Aorta (tissue), 5 donors: ENCODE results near the gene ACAP3. TPM values are rescaled to one million over a fixed set of nuclear protein-coding genes. Genes with fewer than 3 reads are reported as not detected.

ENCODE experiments used
- ATAC-seq: fragments of 200-7000 bp; cut with Tn5 transposase; one replicate; pipeline ENCODE4 v1.9.1; 2022; ENCODE audit warnings: moderate library complexity; ENCODE audit not compliant: low FRiP score
- DNase-seq, 2 donors: peaks; one replicate each; pipeline ENCODE4 v3.0.0-alpha.2; 2020
- H3K27ac ChIP-seq, 2 donors: one replicate each; pipeline ENCODE4 v1.5.1; 2013; ENCODE audit warnings: low read length in 2 of 2, mild to moderate bottlenecking in 2 of 2, moderate library complexity in 2 of 2, control low read depth in 1 of 2, inconsistent platforms in 1 of 2, low read depth in 1 of 2
- H3K27me3 ChIP-seq, 2 donors: one replicate each; pipeline ENCODE4 v1.6.1; 2013; ENCODE audit warnings: control low read depth in 1 of 2, low read length in 1 of 2, mild to moderate bottlenecking in 1 of 2, moderate library complexity in 1 of 2; ENCODE audit not compliant: insufficient read depth in 2 of 2, control insufficient read depth in 1 of 2
- H3K36me3 ChIP-seq, 2 donors: one replicate each; pipeline ENCODE4 v1.6.1; 2013; ENCODE audit warnings: control low read depth in 1 of 2, low read length in 1 of 2, mild to moderate bottlenecking in 1 of 2; ENCODE audit not compliant: insufficient read depth in 2 of 2, control insufficient read depth in 1 of 2
- H3K4me1 ChIP-seq, 2 donors: one replicate each; pipeline ENCODE4 v1.6.1; 2013; ENCODE audit warnings: low read length in 2 of 2, control low read depth in 1 of 2, mild to moderate bottlenecking in 1 of 2, moderate library complexity in 1 of 2; ENCODE audit not compliant: insufficient read depth in 2 of 2, control insufficient read depth in 1 of 2
- H3K4me3 ChIP-seq, 2 donors: one replicate each; pipeline ENCODE4 v1.5.1; 2013; ENCODE audit warnings: low read length in 2 of 2, control low read depth in 1 of 2, mild to moderate bottlenecking in 1 of 2
- H3K9me3 ChIP-seq: one replicate; pipeline ENCODE4 v1.6.1; 2013; ENCODE audit warnings: mild to moderate bottlenecking, low read length; ENCODE audit not compliant: control insufficient read depth
- WGBS, 2 donors: extraction: QIAGEN DNeasy Blood & Tissue Kit; methylation state at CpG; one replicate each; pipeline ENCODE4 v1.1.7; 2013; 5-methylcytosine and 5-hydroxymethylcytosine counted together
- intact Hi-C, 2 donors: fragments of 100-400 bp; cut with DNase I; formaldehyde crosslinking; loops; one replicate each; pipeline versions ENCODE4 v1.14.2 to v1.15.0; 2022
- microRNA-seq, 2 donors: library from miRNA; unstranded; fragments of <30 nt; microRNA quantifications; one replicate each; pipeline ENCODE4 v1.2.0, GENCODE V29; 2020
- polyA plus RNA-seq, 2 donors: library from polyadenylated mRNA; stranded (reverse); fragments of 200-250 nt; gene quantifications; one replicate each; pipeline ENCODE4 v1.2.3, GENCODE V29; 2013
- total RNA-seq, 2 donors: library from RNA; stranded (reverse); fragmentation: NEBNext Ultra II Directional; extraction: Animal tissue kit (Norgen Biotek cat#: 25700); gene quantifications; one replicate each; pipeline ENCODE4 v1.2.1, GENCODE V29; 2021
- donor health status: healthy with polysubstance abuse.
- donor health status: Bipolar disorder and iron deficiency.
- donor health status: DM: no; HTN: no; CAD: no.
- donor health status: DM: no; HTN: no; CAD: no.
- donor health status: DM: yes; HTN: yes; CAD: no.

Gene ACAP3
- total and polyA plus RNA-seq, 4 donors: 10.6 to 69.2 (median 44.4) TPM

DNA sequence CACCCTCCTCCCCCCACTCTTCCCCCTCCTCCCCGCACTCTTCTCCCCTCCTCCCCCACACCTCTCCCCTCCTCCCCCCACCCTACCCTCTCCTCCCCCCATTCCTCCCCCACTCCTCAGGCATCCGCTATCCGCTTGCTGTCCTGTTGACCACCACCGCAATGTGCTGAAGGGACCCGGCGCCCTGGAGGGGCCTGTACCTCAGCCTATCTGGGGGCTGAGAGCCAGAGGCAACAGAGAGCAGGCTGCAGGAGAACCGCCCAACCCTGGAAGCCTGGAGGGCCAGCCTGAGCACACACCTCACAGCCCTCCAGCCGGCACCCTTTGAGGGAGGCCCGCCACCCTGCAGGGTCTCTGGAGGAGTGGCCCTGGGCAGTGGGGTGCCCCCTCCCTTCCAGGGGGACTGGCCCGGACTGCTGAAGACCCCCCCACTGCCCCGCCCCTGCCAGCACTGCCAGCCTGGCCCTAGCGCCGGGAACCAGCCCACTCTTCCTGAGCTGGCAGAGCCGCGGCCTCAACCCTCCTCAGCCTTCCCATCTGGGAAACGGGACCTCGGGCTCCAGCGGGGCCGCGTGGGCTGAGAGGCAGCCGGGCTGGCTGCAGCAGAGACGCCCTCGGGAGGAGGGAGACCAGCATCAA is 62.4 kb downstream of the ACAP3 start:
- Histone ChIP-seq H3K4me3 (no peak overlapping the region), H3K27ac (no peak overlapping the region), H3K36me3 (no peaks in the 10 kb centered on the region), H3K27me3 (no peaks in the 10 kb centered on the region), H3K4me1 (no peaks in the 10 kb centered on the region), H3K9me3 (no peaks in the 10 kb centered on the region)
- WGBS, 2 donors: 55 to 63% methylated on average over 19 to 23 of the region's 23 CpGs
- DNase-seq: no peak
- ATAC-seq: no peak
- intact Hi-C loops: no loop called here

DNA sequence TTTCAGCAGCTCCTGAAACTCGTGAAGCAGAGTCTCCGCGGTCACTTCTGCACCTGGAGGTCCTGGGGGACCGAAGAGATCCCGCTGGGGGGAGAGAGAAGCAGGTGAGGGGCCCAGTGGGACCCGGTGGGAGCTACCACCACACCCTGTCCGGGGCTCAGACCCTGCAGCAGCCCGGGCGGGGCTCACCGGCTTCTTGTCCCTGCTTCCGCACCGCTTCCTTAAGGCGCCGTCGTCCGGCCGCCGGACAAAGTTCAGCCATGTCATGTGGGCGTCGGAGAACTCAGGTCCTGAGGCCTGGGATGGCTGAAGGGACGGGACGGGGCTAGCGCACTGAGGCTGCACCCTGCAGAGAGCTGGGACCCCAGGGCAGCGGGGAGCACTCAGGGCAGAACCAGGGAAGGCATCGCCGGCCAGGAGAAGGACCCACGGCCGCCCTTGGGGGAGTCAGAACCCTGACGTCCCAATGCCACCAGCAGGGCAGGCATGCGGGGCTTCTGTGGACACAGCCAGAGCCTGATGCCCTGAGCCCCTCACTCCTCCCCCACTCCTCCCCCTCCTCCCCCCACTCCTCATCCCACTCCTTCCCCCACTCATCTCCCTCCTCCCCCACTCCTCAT is 63.4 kb downstream of the ACAP3 start:
- H3K36me3 ChIP-seq: no peaks in the 10 kb centered on the region
- H3K27ac ChIP-seq: no peak overlapping the region
- H3K4me1 ChIP-seq: no peaks in the 10 kb centered on the region
- intact Hi-C loops: no loop called here
- DNase-seq: no peak
- no peaks in the 10 kb centered on the region for H3K9me3 ChIP-seq
- no peak overlapping the region for H3K4me3 ChIP-seq
- no peak for ATAC-seq
- WGBS, 2 donors: 82 to 91% methylated on average over 29 to 30 of the region's 30 CpGs
- H3K27me3 ChIP-seq: no peaks in the 10 kb centered on the region

DNA sequence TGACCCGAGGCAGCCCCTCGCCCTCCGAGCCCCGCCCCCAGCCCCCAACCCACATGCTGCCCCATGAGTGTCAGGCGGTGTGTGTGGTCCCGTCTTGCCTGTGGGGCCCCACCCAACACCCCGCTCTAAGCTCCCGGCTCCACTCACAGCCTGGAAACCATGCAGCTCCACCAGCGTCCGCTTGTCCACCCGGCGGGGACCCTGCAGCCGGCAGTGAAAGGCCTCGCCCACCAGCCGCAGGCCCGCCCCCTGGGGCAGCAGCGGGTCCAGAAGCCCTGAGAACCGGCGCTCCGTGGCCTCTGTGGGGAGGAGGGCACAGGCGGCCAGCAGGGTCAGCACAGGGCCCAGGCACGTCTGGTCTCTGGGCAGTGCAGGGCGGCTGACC is 63.9 kb downstream of the ACAP3 start:
- no peak overlapping the region for H3K27ac ChIP-seq
- no peaks in the 10 kb centered on the region for H3K36me3 ChIP-seq
- no peaks in the 10 kb centered on the region for H3K4me1 ChIP-seq
- intact Hi-C loops: no loop called here
- 75 to 82% methylated on average over 22 to 23 of the region's 23 CpGs for WGBS, 2 donors
- DNase-seq (no peak), ATAC-seq (no peak)
- H3K27me3 ChIP-seq: no peaks in the 10 kb centered on the region
- no peak overlapping the region for H3K4me3 ChIP-seq
- H3K9me3 ChIP-seq: no peaks in the 10 kb centered on the region

DNA sequence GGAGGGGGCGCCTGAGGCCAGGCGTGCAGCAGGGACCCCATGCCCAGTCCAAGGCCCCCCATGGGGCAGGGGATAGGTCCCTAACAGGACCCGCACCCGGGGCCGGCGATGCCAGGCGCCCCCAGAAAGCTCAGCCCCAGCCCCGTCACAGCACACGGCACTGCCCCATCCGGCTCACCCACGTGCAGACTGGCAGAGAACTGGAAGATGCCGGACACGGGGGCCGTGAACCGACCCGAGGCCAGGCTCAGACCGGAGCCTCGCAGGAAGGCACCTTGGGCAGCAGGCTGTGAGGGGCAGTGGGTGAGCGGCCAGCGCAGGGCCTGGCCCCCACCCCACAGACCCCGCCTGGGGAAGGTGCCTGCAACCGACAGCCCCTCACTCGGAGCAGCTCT is 64.5 kb downstream of the ACAP3 start:
- no peak overlapping the region for H3K27ac ChIP-seq
- no peaks in the 10 kb centered on the region for H3K9me3 ChIP-seq
- intact Hi-C loops: no loop called here
- no peaks in the 10 kb centered on the region for H3K4me1 ChIP-seq
- DNase-seq: no peak
- WGBS, 2 donors: 92 to 96% methylated on average over 17 to 23 of the region's 23 CpGs
- H3K36me3 ChIP-seq: no peaks in the 10 kb centered on the region
- no peaks in the 10 kb centered on the region for H3K27me3 ChIP-seq
- no peak for ATAC-seq
- H3K4me3 ChIP-seq: no peak overlapping the region

DNA sequence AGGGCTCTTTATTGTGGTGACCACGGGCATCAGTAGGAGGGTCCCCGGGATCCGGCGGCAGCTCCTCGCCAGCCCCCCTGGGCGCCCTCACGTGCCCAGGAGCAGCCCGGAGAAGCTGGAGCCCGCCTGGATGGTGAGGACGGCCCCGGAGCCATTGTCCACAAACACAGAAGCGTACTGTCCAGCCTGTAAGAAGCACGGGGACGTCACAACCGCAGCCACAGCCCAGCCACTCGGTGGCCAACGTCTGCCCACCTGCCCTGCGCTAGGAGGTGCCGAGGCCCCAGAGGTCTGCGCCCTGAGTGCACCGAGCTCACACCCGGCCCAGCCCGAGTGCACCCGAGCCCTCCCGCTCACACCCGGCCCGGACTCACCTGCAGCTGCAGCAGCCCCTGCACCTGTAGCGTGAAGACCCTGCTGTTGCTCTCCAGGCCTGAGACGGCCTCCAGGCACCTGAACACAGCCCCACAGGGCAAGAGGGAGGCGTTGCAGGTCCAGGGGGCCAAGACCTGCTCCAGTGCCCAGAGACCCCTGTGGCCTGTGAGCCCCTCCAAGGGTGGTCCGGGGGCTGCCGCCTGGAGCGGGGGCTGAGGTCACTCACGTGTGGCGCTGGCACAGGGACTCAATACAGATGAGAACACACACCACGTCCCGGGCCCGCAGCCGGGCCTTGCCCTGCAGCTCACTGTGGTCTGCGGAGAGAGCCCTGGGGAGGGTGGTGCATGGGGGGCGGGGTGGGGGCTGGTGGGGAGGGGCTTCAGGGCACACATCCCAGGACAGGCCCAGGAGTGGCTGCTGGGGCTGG is 65.1 kb downstream of the ACAP3 start:
- H3K27me3 ChIP-seq: no peaks in the 10 kb centered on the region
- intact Hi-C loops: no loop called here

More for the DNA sequence above, 65.1 kb downstream of the ACAP3 start:
- WGBS, 2 donors: 90 to 92% methylated on average over 39 to 41 of the region's 41 CpGs
- DNase-seq: no peak
- H3K4me3 ChIP-seq: no peak overlapping the region
- no peak overlapping the region for H3K27ac ChIP-seq
- ATAC-seq: no peak
- H3K4me1 ChIP-seq: no peaks in the 10 kb centered on the region
- H3K36me3 ChIP-seq: no peaks in the 10 kb centered on the region
- no peaks in the 10 kb centered on the region for H3K9me3 ChIP-seq

Small RNA genes lying within 50 kb of the gene (microRNA-seq; reads per million reads assigned to microRNA genes)
- gene MIR6726 (0.99 to 1.2 reads per million in 2 donors), gene MIR6727 (0 to 1.2 reads per million in 2 donors), gene MIR6808 (0 to 1.2 reads per million in 2 donors)

Other genes starting within 250 kb of the ACAP3 start
- not detected for gene RNF223, start 233.6 kb downstream of the ACAP3 start, total RNA-seq
- gene RNF223, start 233.6 kb downstream of the ACAP3 start, polyA plus RNA-seq: not detected
- 10 to 100 TPM in 1 of 2 donors, 1 to 10 TPM in 1; 9.3 to 13.6 TPM for gene C1orf159, start 191.8 kb downstream of the ACAP3 start, total RNA-seq
- gene C1orf159, start 191.8 kb downstream of the ACAP3 start, polyA plus RNA-seq: 10 to 100 TPM in 1 of 2 donors, 1 to 10 TPM in 1; 4.0 to 35.4 TPM
- under 1 TPM in 1 of 2 donors, not detected in 1; 0.15 TPM for gene TTLL10, start 134.1 kb downstream of the ACAP3 start, total RNA-seq
- gene TTLL10, start 134.1 kb downstream of the ACAP3 start, polyA plus RNA-seq: not detected
- gene TNFRSF18, start 101.3 kb downstream of the ACAP3 start, total RNA-seq: 1 to 10 TPM; 1.0 to 1.1 TPM
- gene TNFRSF18, start 101.3 kb downstream of the ACAP3 start, polyA plus RNA-seq: 1 to 10 TPM in 1 of 2 donors, not detected in 1; 1.3 TPM
- 1 to 10 TPM; 1.6 to 3.5 TPM for gene TNFRSF4, start 93.8 kb downstream of the ACAP3 start, total RNA-seq
- gene TNFRSF4, start 93.8 kb downstream of the ACAP3 start, polyA plus RNA-seq: 1 to 10 TPM in 1 of 2 donors, not detected in 1; 1.0 TPM
- gene SDF4, start 75.9 kb downstream of the ACAP3 start, total RNA-seq: 100 to 1,000 TPM; 138 to 140 TPM
- gene SDF4, start 75.9 kb downstream of the ACAP3 start, polyA plus RNA-seq: 100 to 1,000 TPM in 1 of 2 donors, 10 to 100 TPM in 1; 73.3 to 158 TPM
- 10 to 100 TPM; 11.3 to 12.8 TPM for gene B3GALT6, start 75.7 kb downstream of the ACAP3 start, total RNA-seq
- 1 to 10 TPM; 2.5 to 9.3 TPM for gene B3GALT6, start 75.7 kb downstream of the ACAP3 start, polyA plus RNA-seq
- 1 to 10 TPM; 3.9 to 4.3 TPM for gene C1QTNF12, start 61.2 kb downstream of the ACAP3 start, total RNA-seq
- gene C1QTNF12, start 61.2 kb downstream of the ACAP3 start, polyA plus RNA-seq: 10 to 100 TPM in 1 of 2 donors, 1 to 10 TPM in 1; 3.4 to 10.0 TPM
- gene UBE2J2, start 34.1 kb downstream of the ACAP3 start, total RNA-seq: 10 to 100 TPM; 46.9 to 49.4 TPM
- gene UBE2J2, start 34.1 kb downstream of the ACAP3 start, polyA plus RNA-seq: 10 to 100 TPM; 17.2 to 49.3 TPM
- gene SCNN1D, start 27.5 kb downstream of the ACAP3 start, total RNA-seq: 1 to 10 TPM; 3.5 to 8.2 TPM
- 10 to 100 TPM in 1 of 2 donors, 1 to 10 TPM in 1; 7.9 to 24.1 TPM for gene SCNN1D, start 27.5 kb downstream of the ACAP3 start, polyA plus RNA-seq
- gene PUSL1, start 667 bp upstream of the ACAP3 start, total RNA-seq: 10 to 100 TPM in 1 of 2 donors, 1 to 10 TPM in 1; 7.4 to 12.6 TPM
- 10 to 100 TPM in 1 of 2 donors, 1 to 10 TPM in 1; 5.8 to 13.7 TPM for gene PUSL1, start 667 bp upstream of the ACAP3 start, polyA plus RNA-seq
- 100 to 1,000 TPM; 114 to 121 TPM for gene INTS11, start 16.7 kb upstream of the ACAP3 start, total RNA-seq
- gene INTS11, start 16.7 kb upstream of the ACAP3 start, polyA plus RNA-seq: 100 to 1,000 TPM in 1 of 2 donors, 10 to 100 TPM in 1; 48.0 to 995 TPM
- gene CPTP, start 16.9 kb upstream of the ACAP3 start, total RNA-seq: 10 to 100 TPM; 13.9 to 16.4 TPM
- 10 to 100 TPM; 12.9 to 14.9 TPM for gene CPTP, start 16.9 kb upstream of the ACAP3 start, polyA plus RNA-seq
- gene TAS1R3, start 23.4 kb upstream of the ACAP3 start, total RNA-seq: under 1 TPM; 0.24 to 0.36 TPM
- under 1 TPM; 0.25 to 0.31 TPM for gene TAS1R3, start 23.4 kb upstream of the ACAP3 start, polyA plus RNA-seq
- 10 to 100 TPM; 48.7 to 53.7 TPM for gene DVL1, start 41.5 kb upstream of the ACAP3 start, total RNA-seq
- 10 to 100 TPM; 21.2 to 71.9 TPM for gene DVL1, start 41.5 kb upstream of the ACAP3 start, polyA plus RNA-seq
- gene MXRA8, start 50.6 kb upstream of the ACAP3 start, total RNA-seq: 100 to 1,000 TPM; 105 to 221 TPM
- 100 to 1,000 TPM in 1 of 2 donors, 10 to 100 TPM in 1; 52.3 to 364 TPM for gene MXRA8, start 50.6 kb upstream of the ACAP3 start, polyA plus RNA-seq
- 10 to 100 TPM; 59.6 to 65.6 TPM for gene AURKAIP1, start 67.3 kb upstream of the ACAP3 start, total RNA-seq
- 100 to 1,000 TPM; 119 to 154 TPM for gene AURKAIP1, start 67.3 kb upstream of the ACAP3 start, polyA plus RNA-seq
- gene CCNL2, start 91.4 kb upstream of the ACAP3 start, total RNA-seq: 100 to 1,000 TPM; 153 to 246 TPM
- gene CCNL2, start 91.4 kb upstream of the ACAP3 start, polyA plus RNA-seq: 100 to 1,000 TPM in 1 of 2 donors, 10 to 100 TPM in 1; 34.6 to 409 TPM
- gene MRPL20, start 99.4 kb upstream of the ACAP3 start, total RNA-seq: 10 to 100 TPM; 69.7 to 70.2 TPM
- 100 to 1,000 TPM; 144 to 184 TPM for gene MRPL20, start 99.4 kb upstream of the ACAP3 start, polyA plus RNA-seq
- 1 to 10 TPM; 1.5 to 6.9 TPM for gene ANKRD65, start 113.3 kb upstream of the ACAP3 start, total RNA-seq
- under 1 TPM in 1 of 2 donors, not detected in 1; 0.13 TPM for gene ANKRD65, start 113.3 kb upstream of the ACAP3 start, polyA plus RNA-seq
- gene VWA1, start 127.8 kb upstream of the ACAP3 start, total RNA-seq: 10 to 100 TPM; 35.6 to 86.5 TPM
- 1 to 10 TPM in 1 of 2 donors, under 1 TPM in 1; 0.13 to 4.5 TPM for gene VWA1, start 127.8 kb upstream of the ACAP3 start, polyA plus RNA-seq
- gene ATAD3C, start 141.8 kb upstream of the ACAP3 start, total RNA-seq: 1 to 10 TPM in 1 of 2 donors, under 1 TPM in 1; 0.42 to 5.5 TPM
- gene ATAD3C, start 141.8 kb upstream of the ACAP3 start, polyA plus RNA-seq: under 1 TPM in 1 of 2 donors, not detected in 1; 0.08 TPM
- 10 to 100 TPM in 1 of 2 donors, 1 to 10 TPM in 1; 8.1 to 21.5 TPM for gene ATAD3B, start 163.8 kb upstream of the ACAP3 start, total RNA-seq
- 10 to 100 TPM in 1 of 2 donors, 1 to 10 TPM in 1; 6.1 to 44.8 TPM for gene ATAD3B, start 163.8 kb upstream of the ACAP3 start, polyA plus RNA-seq
- 10 to 100 TPM; 11.9 to 13.2 TPM for gene ATAD3A, start 204.2 kb upstream of the ACAP3 start, total RNA-seq
- gene ATAD3A, start 204.2 kb upstream of the ACAP3 start, polyA plus RNA-seq: 10 to 100 TPM in 1 of 2 donors, 1 to 10 TPM in 1; 8.3 to 20.2 TPM
- gene TMEM240, start 232.7 kb upstream of the ACAP3 start, total RNA-seq: 1 to 10 TPM; 6.2 to 7.8 TPM
- gene TMEM240, start 232.7 kb upstream of the ACAP3 start, polyA plus RNA-seq: 10 to 100 TPM in 1 of 2 donors, 1 to 10 TPM in 1; 1.1 to 15.1 TPM